Neural progenitor cell (in vitro differentiated cells): ENCODE measurements around the gene TRIM41.

Experiments
- CTCF ChIP-seq: fragments of 200-600 bp; sonication (generic); IDR thresholded peaks from 2 replicates; pipeline ENCODE4 v1.5.1; 2017; ENCODE audit warnings: antibody characterized with exemption, mild to moderate bottlenecking
- EZH2phosphoT487 ChIP-seq: fragments of 200-600 bp; sonication (generic); IDR thresholded peaks from 2 replicates; pipeline ENCODE4 v1.6.1; 2017; ENCODE audit warnings: antibody characterized with exemption

- TF ChIP-seq CTCF (no peak), EZH2phosphoT487 (no peak)
Measured at GRCh38 chr5:181235689-181236366, 12.7 kb downstream of the TRIM41 start.
